ENCODE data around the gene TBC1D10A.
A peak's percentile ranks its signal among the peaks of the same experiment; 100 is the strongest.

Gene TBC1D10A

DNA sequence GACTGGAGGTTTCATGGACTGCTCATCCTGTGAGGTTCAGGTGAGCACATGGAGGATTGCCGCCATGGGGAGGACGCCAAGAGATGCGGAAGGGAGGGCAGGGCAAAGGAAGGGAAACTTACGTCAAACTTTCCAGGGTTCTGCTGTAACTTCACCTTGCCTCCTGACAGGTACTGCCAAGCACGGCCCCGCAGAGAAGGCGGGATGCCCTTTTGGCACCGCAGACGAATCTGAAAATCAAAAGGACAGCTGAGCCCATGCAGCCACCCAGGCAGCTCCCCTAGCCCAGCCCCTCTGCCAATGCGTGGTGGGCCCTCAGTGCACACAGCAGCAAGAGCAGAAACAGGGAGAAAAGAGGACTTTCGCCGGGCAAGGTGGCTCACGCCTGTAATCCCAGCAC is 27.4 kb downstream of the TBC1D10A start:
- no peak for DNase-seq (ENCODE audit: low read depth in 3 of 3)

DNA sequence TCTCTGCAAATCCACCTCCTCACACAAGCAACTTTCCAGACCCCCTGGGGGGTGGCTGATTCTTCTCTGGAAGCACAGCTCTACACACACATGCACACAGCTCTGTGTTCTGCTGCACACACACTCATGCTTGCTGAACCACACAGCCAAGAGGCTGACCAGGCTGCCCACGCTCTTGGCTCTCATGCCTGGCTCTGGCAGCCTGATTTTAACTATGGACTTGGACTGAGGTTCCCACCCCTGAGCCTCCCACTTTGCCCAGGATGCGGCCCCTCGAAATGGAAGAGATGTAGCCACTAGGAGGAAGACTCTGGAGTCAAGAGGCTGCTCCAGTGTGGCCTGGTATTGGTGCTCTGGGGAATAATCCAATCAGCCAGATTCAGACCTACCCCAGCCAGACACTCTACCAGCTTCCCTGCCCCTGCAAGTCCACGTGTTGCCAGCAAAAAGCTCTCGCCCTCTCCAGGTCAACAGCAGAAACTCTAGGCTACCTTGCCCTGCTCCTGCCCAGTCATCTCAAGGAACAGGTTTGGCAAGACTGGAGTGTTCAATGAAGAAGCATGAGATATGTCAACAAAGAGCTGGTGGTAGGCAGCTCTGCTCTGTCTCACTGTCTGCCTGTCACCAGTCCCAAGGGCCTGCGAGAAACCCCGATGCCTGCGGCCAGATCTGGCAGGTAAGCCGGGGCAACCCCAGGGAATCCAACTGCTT is 28.6 kb downstream of the TBC1D10A start:
- no peak for DNase-seq (ENCODE audit: low read depth in 3 of 3)

DNA sequence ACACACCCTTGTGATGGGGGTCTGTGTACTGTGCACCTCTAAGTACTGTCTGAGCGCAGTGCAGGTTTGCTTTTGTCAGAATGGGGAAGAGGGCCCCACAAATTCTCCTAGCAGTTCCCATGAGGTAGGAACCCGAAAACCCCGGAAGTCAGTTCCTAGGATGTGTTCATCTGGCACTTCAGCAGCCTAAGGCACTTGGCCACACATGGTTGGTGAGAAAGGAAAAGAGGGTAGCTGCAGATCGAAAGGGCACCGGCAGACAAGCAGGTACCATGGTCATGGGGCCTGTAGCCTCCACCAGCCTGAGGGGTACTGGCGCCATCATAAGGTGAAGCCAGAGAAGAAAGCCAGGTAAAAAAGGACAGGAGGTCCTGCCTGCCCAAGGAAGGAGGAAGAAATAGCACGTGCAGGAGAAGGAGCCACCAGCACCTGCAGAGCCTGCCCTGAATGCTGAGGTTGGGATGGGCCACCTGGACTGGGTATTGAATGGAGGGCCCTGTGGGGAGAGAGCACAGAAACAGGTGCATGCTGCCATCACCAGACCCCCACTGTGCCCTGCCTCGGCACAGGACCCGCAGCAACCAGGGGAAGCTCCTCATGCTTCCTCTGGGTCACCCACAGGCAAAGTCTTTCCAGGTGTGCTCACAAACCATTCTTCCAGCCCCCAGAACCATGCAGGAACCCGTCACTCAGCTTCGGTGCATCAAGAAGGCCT is 29.3 kb downstream of the TBC1D10A start:
- DNase-seq (ENCODE audit: low read depth in 3 of 3) = no peak

GRCh38 chr22:30296833-30297232 is 29.9 kb downstream of the TBC1D10A start:
- no peak for DNase-seq (ENCODE audit: low read depth in 3 of 3)

DNA sequence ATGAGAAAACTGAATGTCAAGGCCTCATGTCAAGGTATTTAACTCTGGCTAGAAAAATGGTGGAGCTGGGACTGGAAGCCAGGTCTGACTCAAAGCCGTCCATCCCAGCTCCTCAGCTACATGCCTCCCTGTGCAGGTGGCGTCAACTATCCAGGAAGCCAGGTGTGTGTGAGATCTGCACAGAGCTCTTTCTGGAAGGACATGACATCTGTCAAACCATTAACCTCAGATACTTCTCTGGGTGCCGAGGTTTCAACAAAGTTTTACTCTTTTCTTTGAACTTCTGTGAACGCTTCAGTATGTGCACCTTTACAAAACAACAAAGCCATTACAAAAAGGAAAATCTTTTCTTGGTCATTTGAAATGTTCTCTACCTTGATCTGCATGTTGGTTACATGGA is 30.4 kb downstream of the TBC1D10A start:
- no peak for DNase-seq (ENCODE audit: low read depth in 3 of 3)

DNA sequence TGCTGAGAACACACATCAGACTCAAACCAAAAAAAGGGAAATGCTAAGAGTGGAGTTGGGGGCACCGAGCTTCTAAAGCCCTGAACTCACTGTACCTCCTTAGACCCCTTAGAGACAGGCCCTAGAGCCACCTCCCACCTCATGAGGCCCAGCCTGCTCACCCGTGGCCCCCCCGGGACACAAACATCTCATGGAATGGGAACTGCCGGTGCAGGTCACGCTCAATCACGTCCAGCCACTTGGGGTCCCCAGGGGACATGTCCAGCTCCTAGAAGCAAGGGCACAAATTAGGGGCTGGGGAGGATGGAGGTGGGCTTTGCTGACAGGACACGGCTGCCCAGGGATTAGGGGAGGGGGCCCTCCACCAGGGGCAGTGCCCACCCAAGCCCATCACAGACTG is 31.2 kb downstream of the TBC1D10A start:
- no peak for DNase-seq (ENCODE audit: low read depth in 3 of 3)

GRCh38 chr22:30294830-30295229 is 31.9 kb downstream of the TBC1D10A start:
- no peak for DNase-seq (ENCODE audit: low read depth in 3 of 3)

DNA sequence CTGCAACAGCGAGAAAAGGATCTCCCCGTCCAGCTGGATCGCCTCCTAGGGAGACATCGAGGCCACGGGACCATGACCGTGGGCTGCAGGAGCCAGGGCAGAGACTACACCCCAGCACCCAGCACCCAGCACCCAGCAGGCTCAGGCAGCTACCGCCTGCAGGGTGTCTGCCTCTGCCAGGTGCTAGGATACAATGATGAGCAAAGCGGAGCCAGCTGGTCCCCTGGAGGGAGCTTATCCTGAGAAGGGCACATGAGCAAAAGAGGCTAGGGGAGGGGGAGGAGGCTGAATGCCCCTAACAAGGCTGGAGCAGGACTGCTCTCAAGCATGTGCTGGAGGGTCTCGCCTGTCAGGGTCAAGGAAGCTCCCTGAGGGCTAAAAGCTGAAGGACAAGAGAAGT is 32.7 kb downstream of the TBC1D10A start:
- no peak for DNase-seq (ENCODE audit: low read depth in 3 of 3)

GRCh38 chr22:30293026-30293425 is 33.7 kb downstream of the TBC1D10A start:
- no peak for DNase-seq (ENCODE audit: low read depth in 3 of 3)

GRCh38 chr22:30292069-30292970 is 34.4 kb downstream of the TBC1D10A start:
- no peak for DNase-seq (ENCODE audit: low read depth in 3 of 3)

GRCh38 chr22:30291058-30291892 is 35.5 kb downstream of the TBC1D10A start:
- no peak for DNase-seq (ENCODE audit: low read depth in 3 of 3)

DNA sequence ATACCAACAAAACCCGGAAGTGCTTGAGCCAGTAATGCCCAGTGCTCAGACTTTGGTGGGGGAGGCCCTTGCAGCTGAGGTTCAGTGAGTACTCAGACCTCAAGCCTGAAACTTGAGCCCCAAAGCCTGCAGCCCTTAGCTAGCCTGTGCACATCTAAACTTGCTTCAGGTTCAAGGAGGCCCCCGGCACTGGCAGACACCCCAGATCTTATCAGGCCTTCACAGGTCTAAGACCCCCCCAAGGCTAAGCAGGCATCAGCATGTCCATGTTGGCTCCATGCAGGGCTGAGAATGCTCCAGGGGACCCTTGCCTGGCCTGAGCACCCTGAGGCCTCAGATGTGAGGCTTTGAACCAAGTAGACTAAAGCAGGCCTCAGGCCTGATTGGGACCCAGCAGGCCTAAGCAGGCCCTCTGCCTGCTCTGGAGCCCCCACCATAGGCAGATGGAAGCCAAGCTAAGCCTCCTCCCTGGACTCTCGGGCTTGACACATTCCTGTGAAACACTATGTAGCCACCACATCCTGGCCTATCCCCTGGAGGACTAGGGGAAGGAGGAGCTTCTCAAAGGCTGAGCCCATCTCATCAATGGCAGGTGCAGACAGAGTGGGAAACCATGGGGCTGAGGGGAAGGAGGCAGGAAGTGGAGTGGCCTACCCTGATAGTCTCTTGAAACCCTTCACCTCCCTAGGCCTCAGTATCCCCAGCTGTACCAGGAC is 36.2 kb downstream of the TBC1D10A start:
- DNase-seq (ENCODE audit: low read depth in 3 of 3) = no peak

GRCh38 chr22:30289980-30290313 is 36.8 kb downstream of the TBC1D10A start:
- no peak for DNase-seq (ENCODE audit: low read depth in 3 of 3)

DNA sequence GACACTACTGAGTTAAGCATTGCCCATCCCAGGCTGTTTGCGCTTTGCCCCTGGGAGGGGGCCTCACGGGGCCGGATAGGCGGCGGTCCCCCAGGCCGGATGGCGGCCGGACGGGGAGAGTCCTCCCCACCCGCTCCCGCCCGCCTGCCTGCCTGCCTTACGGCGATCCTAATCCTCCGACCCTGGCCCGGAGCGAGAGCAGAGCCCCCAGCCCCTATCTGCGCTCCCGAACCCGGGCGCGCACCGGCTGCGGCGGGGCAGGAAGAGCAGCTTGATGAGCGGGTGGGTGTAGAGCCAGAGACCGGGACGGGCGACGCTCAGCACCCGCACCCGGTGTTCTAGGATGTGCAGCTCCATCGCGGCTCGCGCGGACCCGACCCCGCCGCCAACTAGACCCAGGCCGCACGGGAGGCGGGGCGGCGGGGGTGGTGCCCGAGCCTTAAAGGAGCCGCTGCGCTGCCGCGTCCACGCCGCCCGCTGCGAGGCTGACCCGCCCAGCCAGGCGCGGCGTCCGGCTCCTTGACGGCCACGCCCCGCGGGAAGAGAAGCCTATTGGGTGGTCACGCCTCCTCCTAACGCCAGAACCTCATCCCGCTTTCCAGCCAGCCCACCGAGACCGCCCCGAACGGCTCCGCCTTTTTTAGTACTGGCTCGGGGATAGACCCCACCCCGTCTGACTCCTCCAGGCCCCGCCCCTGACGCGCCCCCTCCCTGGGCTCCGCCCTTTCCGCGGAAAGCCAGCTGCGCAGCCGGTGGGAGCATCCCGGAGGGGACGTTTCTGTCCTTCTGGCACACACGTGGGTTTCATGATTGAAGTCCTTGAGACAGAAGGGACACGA is 37.4 kb downstream of the TBC1D10A start, which contains the start of gene CASTOR1:
Gene CASTOR1 (minus strand): TSS at position 365 of the 839 bp plus-strand sequence. CDS start 8 bp downstream, at position 357.
- DNase-seq (ENCODE audit: low read depth in 3 of 3) = peak; percentile 79 to 85 (median 81)

- DNase-seq (ENCODE audit: low read depth in 3 of 3) = no peak
Observed at GRCh38 chr22:30288419-30289140, 38.2 kb downstream of the TBC1D10A start.

- DNase-seq (ENCODE audit: low read depth in 3 of 3) = peak; percentile 75 to 84 (median 80)
Observed at GRCh38 chr22:30287648-30288418, 38.9 kb downstream of the TBC1D10A start.

DNA sequence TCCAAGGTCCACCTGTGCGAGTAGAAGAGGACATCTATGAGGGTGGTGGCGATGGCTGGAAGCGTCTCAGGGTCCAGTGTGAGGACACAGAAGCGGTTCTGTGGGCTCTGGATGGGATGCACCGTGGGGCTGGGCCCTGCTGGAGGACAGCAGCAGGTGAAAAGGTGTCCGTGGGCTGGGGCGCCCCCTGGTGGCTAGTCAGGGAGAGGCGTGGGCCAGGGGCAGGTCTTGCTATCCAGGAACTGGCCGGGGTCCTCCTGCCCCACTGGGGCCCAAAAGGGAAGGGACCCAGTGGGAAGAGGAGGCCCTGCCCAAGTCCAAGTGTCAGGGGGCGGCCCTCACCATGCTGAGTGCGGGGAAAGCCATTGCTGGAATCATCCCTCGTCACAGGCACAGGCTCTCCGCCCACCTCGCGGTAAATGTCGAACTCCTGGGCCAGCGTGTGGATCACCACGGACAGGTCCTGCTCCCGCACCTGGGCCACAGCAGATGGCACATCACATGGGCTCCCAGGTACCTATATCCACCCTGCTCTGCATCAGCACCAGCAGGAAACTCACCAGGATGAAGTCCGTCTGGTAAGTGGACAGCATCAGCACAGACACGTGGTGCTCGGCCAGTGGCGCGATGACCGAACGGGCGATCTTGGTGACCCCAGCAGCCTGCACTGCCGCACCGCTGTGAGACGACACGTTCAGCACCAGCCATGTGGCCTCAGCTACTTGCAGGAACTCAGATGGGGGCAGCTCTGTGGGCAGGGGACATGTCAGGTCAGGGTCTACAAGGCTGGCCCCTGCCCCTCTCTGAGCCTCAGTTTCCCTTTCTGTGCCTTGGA is 39.7 kb downstream of the TBC1D10A start:
- peak; percentile 74 to 86 (median 83) for DNase-seq (ENCODE audit: low read depth in 3 of 3)
